WTC11 (cell line): ENCODE data around the gene SYT1. TPM values are rescaled to one million over a fixed set of nuclear protein-coding genes. Genes with fewer than 3 reads are reported as not detected.

Source experiments
- ATAC-seq: fragments of 200-7000 bp; cut with Tn5 transposase; 2 replicates; pipeline ENCODE4 v1.10.0; 2021; ENCODE audit warnings: mild to moderate bottlenecking, moderate library complexity
- CTCF ChIA-PET: fragments of 300-600 bp; sonication (Branson Sonifier 250); formaldehyde crosslinking; loops from one replicate; lab custom pipeline; 2021; ENCODE audit warnings: antibody characterized with exemption; lab: Charles Lee
- POLR2A ChIA-PET: fragments of 350-600 bp; sonication (Branson Sonifier 250); formaldehyde crosslinking; loops from one replicate; lab custom pipeline; 2021; ENCODE audit warnings: antibody characterized with exemption; lab: Charles Lee
- DNase-seq: peaks from one replicate; pipeline ENCODE4 v3.0.0; 2021; ENCODE audit warnings: low spot score
- H3K27ac Mint-ChIP-seq: 2 replicates; pipeline ENCODE4 v1.8.0; 2021; ENCODE audit warnings: mixed read lengths
- H3K27me3 Mint-ChIP-seq: 2 replicates; pipeline ENCODE4 v1.8.0; 2021; ENCODE audit warnings: low read depth, mild to moderate bottlenecking, moderate library complexity, mixed read lengths
- H3K36me3 Mint-ChIP-seq: 2 replicates; pipeline ENCODE4 v1.8.0; 2021; ENCODE audit warnings: mixed read lengths
- H3K4me1 Mint-ChIP-seq: 2 replicates; pipeline ENCODE4 v1.8.0; 2022; ENCODE audit warnings: mixed read lengths
- H3K4me3 Mint-ChIP-seq: 2 replicates; pipeline ENCODE4 v1.8.0; 2021; ENCODE audit warnings: mild to moderate bottlenecking, moderate library complexity, mixed read lengths
- H3K9me3 Mint-ChIP-seq: 2 replicates; pipeline ENCODE4 v1.8.0; 2021; ENCODE audit warnings: mixed read lengths
- EMX1 ChIP-seq: fragments of 250-450 bp; sonication (Bioruptor Pico); IDR thresholded peaks from 2 replicates; pipeline ENCODE4 v1.8.0; 2021; ENCODE audit warnings: mild to moderate bottlenecking
- ESRRA ChIP-seq: sonication (generic); formaldehyde crosslinking; IDR thresholded peaks from 2 replicates; pipeline ENCODE4 v1.8.1; 2022; ENCODE audit warnings: mild to moderate bottlenecking, missing genetic modification reagents, borderline replicate concordance
- GTF2I ChIP-seq: fragments of 250-450 bp; sonication (Bioruptor Pico); conservative IDR thresholded peaks from 2 replicates; pipeline ENCODE4 v1.4.0; 2021; ENCODE audit warnings: mild to moderate bottlenecking
- NFYB ChIP-seq: sonication (generic); formaldehyde crosslinking; conservative IDR thresholded peaks from 2 replicates; pipeline ENCODE4 v1.8.0; 2022; ENCODE audit warnings: low read depth, missing genetic modification reagents
- NR3C1 ChIP-seq: sonication (generic); formaldehyde crosslinking; conservative IDR thresholded peaks from 2 replicates; pipeline ENCODE4 v1.8.1; 2023; ENCODE audit warnings: low read depth, mild to moderate bottlenecking, missing genetic modification reagents
- PRRX2 ChIP-seq: fragments of 250-450 bp; sonication (Bioruptor Pico); IDR thresholded peaks from 2 replicates; pipeline ENCODE4 v1.8.0; 2021; ENCODE audit warnings: mild to moderate bottlenecking
- RELA ChIP-seq: sonication (generic); formaldehyde crosslinking; IDR thresholded peaks from 2 replicates; pipeline ENCODE4 v1.8.1; 2022; ENCODE audit warnings: missing genetic modification reagents, mild to moderate bottlenecking, borderline replicate concordance
- TCF7 ChIP-seq: sonication (generic); formaldehyde crosslinking; IDR thresholded peaks from 2 replicates; pipeline ENCODE4 v1.8.0; 2022; ENCODE audit warnings: mild to moderate bottlenecking, low read depth, missing genetic modification reagents, moderate library complexity
- TEAD1 ChIP-seq: sonication (generic); formaldehyde crosslinking; IDR thresholded peaks from 2 replicates; pipeline ENCODE4 v1.8.0; 2022; ENCODE audit warnings: mild to moderate bottlenecking, missing genetic modification reagents
- ZNF396 ChIP-seq: fragments of 250-450 bp; sonication (Bioruptor Pico); IDR thresholded peaks from 2 replicates; pipeline ENCODE4 v1.8.0; 2021; ENCODE audit warnings: mild to moderate bottlenecking, moderate library complexity, borderline replicate concordance
- ZNF416 ChIP-seq: fragments of 250-450 bp; sonication (Bioruptor Pico); IDR thresholded peaks from 2 replicates; pipeline ENCODE4 v1.9.0; 2021; ENCODE audit warnings: mild to moderate bottlenecking, inconsistent platforms
- total RNA-seq: library from RNA; stranded (reverse); gene quantifications from 3 replicates; pipeline ENCODE4 v1.2.3, GENCODE V29; 2021
- TF ChIP-seq, protein P1 (sequence below): fragments of 250-450 bp; sonication (Bioruptor Pico); IDR thresholded peaks from 2 replicates; pipeline ENCODE4 v1.9.0; 2021; ENCODE audit warnings: moderate library complexity, mild to moderate bottlenecking, inconsistent platforms, borderline replicate concordance
- TF ChIP-seq, protein P2 (sequence below): sonication (generic); formaldehyde crosslinking; IDR thresholded peaks from 2 replicates; pipeline ENCODE4 v1.8.1; 2023; ENCODE audit warnings: mild to moderate bottlenecking, missing genetic modification reagents, moderate library complexity
- TF ChIP-seq, protein P3 (sequence below): sonication (generic); formaldehyde crosslinking; IDR thresholded peaks from 2 replicates; pipeline ENCODE4 v1.8.1; 2023; ENCODE audit warnings: mild to moderate bottlenecking, missing genetic modification reagents, borderline replicate concordance
- TF ChIP-seq, protein P4 (sequence below): sonication (generic); formaldehyde crosslinking; IDR thresholded peaks from 2 replicates; pipeline ENCODE4 v1.8.0; 2023; ENCODE audit warnings: missing genetic modification reagents, mild to moderate bottlenecking, borderline replicate concordance
- TF ChIP-seq, protein P5 (sequence below): sonication (generic); formaldehyde crosslinking; IDR thresholded peaks from 2 replicates; pipeline ENCODE4 v1.8.0; 2022; ENCODE audit warnings: mild to moderate bottlenecking, missing genetic modification reagents
- TF ChIP-seq, protein P6 (sequence below): sonication (generic); formaldehyde crosslinking; IDR thresholded peaks from 2 replicates; pipeline ENCODE4 v1.8.1; 2022; ENCODE audit warnings: missing genetic modification reagents, borderline replicate concordance

Gene SYT1
- total RNA-seq, 1 experiment from 2014 or later: 45.2 TPM

DNA sequence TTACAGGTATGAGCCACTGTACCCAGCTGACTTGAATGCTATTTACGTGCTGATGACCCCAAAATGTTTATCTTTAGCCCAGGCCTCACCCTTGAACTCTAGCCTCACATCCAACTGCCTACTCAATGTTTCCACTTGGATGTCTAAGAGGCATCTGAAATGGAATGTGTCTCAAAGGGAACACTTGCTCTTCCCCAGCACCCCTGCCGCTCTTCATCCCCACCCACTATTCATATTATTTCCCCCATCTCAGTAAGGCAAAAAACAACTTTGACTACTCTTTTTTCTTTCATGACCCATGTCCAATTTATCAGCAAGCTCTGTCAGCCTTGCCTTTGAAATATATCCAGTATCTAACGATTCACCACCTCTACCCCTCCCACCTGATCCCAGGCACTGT is 621.6 kb downstream of the SYT1 start:
- CTCF ChIA-PET: no interaction called here
- POLR2A ChIA-PET: no interaction called here
- peaks cover 22% of the 10 kb centered on the region for H3K9me3 Mint-ChIP-seq

DNA sequence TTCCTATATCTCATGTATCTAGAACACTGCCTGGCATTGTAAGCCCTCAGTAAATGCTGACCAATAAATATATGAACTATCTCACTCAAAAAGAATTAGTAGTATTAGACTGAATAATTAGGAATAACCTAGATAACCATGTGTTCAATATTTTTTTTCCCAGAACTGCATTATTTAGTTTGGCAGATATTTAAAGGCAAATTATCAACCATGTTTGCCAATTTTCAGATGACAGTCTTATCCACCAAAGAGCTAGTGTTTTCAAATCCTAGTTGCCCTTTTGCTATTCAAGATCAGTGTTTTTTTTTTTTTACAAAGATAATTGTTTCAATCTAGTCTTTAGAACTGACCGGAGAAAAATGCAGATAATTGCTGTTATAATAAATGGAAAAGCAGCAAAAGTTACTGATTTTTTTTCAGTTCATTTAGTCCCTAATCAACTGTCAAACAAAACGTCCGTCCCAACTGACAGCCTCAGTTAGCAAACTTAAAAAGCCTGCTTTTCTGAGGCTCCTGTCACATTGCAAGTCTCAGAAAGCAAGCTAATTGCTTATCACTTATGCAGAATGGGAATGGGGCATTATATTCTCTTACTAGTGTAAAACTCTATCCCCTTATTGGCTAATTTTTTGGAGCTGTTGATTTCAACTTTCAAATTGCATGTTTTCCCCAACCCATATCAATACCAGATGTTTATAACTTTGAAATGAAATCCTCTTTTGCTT is 623.0 kb downstream of the SYT1 start:
- no peak for ATAC-seq
- no peaks in the 10 kb centered on the region for H3K27me3 Mint-ChIP-seq
- no peak overlapping the region for H3K4me3 Mint-ChIP-seq
- H3K9me3 Mint-ChIP-seq: peaks cover 36% of the 10 kb centered on the region
- DNase-seq: no peak
- H3K4me1 Mint-ChIP-seq: peaks cover 4% of the 10 kb centered on the region
- peaks cover 6% of the 10 kb centered on the region for H3K36me3 Mint-ChIP-seq
- ChIA-PET CTCF (no interaction called here), POLR2A (no interaction called here)
- H3K27ac Mint-ChIP-seq: no peak overlapping the region
- TF ChIP-seq ZNF416 (CRISPR knock-in tag): no peak
- TF ChIP-seq NR3C1 (CRISPR knock-in tag): no peak
- TF ChIP-seq TCF7: no peak
- TF ChIP-seq NFYB (CRISPR knock-in tag): no peak
- no peak for TF ChIP-seq GTF2I (CRISPR knock-in tag)
- TF ChIP-seq, protein P1, sequence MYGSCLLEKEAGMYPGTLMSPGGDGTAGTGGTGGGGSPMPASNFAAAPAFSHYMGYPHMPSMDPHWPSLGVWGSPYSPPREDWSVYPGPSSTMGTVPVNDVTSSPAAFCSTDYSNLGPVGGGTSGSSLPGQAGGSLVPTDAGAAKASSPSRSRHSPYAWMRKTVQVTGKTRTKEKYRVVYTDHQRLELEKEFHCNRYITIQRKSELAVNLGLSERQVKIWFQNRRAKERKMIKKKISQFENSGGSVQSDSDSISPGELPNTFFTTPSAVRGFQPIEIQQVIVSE (CRISPR knock-in tag): no peak
- TF ChIP-seq RELA: no peak
- TF ChIP-seq ZNF396 (CRISPR knock-in tag): no peak
- TF ChIP-seq, protein P2, sequence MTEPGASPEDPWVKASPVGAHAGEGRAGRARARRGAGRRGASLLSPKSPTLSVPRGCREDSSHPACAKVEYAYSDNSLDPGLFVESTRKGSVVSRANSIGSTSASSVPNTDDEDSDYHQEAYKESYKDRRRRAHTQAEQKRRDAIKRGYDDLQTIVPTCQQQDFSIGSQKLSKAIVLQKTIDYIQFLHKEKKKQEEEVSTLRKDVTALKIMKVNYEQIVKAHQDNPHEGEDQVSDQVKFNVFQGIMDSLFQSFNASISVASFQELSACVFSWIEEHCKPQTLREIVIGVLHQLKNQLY (CRISPR knock-in tag): no peak
- TF ChIP-seq, protein P3, sequence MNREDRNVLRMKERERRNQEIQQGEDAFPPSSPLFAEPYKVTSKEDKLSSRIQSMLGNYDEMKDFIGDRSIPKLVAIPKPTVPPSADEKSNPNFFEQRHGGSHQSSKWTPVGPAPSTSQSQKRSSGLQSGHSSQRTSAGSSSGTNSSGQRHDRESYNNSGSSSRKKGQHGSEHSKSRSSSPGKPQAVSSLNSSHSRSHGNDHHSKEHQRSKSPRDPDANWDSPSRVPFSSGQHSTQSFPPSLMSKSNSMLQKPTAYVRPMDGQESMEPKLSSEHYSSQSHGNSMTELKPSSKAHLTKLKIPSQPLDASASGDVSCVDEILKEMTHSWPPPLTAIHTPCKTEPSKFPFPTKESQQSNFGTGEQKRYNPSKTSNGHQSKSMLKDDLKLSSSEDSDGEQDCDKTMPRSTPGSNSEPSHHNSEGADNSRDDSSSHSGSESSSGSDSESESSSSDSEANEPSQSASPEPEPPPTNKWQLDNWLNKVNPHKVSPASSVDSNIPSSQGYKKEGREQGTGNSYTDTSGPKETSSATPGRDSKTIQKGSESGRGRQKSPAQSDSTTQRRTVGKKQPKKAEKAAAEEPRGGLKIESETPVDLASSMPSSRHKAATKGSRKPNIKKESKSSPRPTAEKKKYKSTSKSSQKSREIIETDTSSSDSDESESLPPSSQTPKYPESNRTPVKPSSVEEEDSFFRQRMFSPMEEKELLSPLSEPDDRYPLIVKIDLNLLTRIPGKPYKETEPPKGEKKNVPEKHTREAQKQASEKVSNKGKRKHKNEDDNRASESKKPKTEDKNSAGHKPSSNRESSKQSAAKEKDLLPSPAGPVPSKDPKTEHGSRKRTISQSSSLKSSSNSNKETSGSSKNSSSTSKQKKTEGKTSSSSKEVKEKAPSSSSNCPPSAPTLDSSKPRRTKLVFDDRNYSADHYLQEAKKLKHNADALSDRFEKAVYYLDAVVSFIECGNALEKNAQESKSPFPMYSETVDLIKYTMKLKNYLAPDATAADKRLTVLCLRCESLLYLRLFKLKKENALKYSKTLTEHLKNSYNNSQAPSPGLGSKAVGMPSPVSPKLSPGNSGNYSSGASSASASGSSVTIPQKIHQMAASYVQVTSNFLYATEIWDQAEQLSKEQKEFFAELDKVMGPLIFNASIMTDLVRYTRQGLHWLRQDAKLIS: no peak
- no peak for TF ChIP-seq EMX1 (CRISPR knock-in tag)
- TF ChIP-seq, protein P4, sequence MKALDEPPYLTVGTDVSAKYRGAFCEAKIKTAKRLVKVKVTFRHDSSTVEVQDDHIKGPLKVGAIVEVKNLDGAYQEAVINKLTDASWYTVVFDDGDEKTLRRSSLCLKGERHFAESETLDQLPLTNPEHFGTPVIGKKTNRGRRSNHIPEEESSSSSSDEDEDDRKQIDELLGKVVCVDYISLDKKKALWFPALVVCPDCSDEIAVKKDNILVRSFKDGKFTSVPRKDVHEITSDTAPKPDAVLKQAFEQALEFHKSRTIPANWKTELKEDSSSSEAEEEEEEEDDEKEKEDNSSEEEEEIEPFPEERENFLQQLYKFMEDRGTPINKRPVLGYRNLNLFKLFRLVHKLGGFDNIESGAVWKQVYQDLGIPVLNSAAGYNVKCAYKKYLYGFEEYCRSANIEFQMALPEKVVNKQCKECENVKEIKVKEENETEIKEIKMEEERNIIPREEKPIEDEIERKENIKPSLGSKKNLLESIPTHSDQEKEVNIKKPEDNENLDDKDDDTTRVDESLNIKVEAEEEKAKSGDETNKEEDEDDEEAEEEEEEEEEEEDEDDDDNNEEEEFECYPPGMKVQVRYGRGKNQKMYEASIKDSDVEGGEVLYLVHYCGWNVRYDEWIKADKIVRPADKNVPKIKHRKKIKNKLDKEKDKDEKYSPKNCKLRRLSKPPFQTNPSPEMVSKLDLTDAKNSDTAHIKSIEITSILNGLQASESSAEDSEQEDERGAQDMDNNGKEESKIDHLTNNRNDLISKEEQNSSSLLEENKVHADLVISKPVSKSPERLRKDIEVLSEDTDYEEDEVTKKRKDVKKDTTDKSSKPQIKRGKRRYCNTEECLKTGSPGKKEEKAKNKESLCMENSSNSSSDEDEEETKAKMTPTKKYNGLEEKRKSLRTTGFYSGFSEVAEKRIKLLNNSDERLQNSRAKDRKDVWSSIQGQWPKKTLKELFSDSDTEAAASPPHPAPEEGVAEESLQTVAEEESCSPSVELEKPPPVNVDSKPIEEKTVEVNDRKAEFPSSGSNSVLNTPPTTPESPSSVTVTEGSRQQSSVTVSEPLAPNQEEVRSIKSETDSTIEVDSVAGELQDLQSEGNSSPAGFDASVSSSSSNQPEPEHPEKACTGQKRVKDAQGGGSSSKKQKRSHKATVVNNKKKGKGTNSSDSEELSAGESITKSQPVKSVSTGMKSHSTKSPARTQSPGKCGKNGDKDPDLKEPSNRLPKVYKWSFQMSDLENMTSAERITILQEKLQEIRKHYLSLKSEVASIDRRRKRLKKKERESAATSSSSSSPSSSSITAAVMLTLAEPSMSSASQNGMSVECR (CRISPR knock-in tag): no peak
- no peak for TF ChIP-seq PRRX2
- TF ChIP-seq, protein P5, sequence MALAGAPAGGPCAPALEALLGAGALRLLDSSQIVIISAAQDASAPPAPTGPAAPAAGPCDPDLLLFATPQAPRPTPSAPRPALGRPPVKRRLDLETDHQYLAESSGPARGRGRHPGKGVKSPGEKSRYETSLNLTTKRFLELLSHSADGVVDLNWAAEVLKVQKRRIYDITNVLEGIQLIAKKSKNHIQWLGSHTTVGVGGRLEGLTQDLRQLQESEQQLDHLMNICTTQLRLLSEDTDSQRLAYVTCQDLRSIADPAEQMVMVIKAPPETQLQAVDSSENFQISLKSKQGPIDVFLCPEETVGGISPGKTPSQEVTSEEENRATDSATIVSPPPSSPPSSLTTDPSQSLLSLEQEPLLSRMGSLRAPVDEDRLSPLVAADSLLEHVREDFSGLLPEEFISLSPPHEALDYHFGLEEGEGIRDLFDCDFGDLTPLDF (CRISPR knock-in tag): no peak

More for the DNA sequence above, 621.6 kb downstream of the SYT1 start:
- DNase-seq (no peak), ATAC-seq (no peak)
- H3K36me3 Mint-ChIP-seq: no peaks in the 10 kb centered on the region; the same call in 1 of the 2 replicates
- H3K27me3 Mint-ChIP-seq: no peaks in the 10 kb centered on the region
- H3K4me3 Mint-ChIP-seq: no peak overlapping the region
- H3K27ac Mint-ChIP-seq: no peak overlapping the region; the same call in 1 of the 2 replicates
- H3K4me1 Mint-ChIP-seq: peaks cover 12% of the 10 kb centered on the region
- no peak for TF ChIP-seq ESRRA (CRISPR knock-in tag)
- TF ChIP-seq, protein P6, sequence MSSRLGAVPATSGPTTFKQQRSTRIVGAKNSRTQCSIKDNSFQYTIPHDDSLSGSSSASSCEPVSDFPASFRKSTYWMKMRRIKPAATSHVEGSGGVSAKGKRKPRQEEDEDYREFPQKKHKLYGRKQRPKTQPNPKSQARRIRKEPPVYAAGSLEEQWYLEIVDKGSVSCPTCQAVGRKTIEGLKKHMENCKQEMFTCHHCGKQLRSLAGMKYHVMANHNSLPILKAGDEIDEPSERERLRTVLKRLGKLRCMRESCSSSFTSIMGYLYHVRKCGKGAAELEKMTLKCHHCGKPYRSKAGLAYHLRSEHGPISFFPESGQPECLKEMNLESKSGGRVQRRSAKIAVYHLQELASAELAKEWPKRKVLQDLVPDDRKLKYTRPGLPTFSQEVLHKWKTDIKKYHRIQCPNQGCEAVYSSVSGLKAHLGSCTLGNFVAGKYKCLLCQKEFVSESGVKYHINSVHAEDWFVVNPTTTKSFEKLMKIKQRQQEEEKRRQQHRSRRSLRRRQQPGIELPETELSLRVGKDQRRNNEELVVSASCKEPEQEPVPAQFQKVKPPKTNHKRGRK (CRISPR knock-in tag): no peak
- no peak for TF ChIP-seq TEAD1 (CRISPR knock-in tag)
